SHP77 (cell line): ENCODE results near the gene SLC25A26.

ENCODE experiments used
- DNase-seq, 2 experiments: peaks; one replicate each; lab custom pipeline; 2025; lab: John Stamatoyannopoulos, UW

Gene SLC25A26

GRCh38 chr3:66227051-66227450 is 6.2 kb downstream of the SLC25A26 start:
- DNase-seq = no peak

- DNase-seq = no peak
Observed at GRCh38 chr3:66227915-66228314, 7.1 kb downstream of the SLC25A26 start.

DNA sequence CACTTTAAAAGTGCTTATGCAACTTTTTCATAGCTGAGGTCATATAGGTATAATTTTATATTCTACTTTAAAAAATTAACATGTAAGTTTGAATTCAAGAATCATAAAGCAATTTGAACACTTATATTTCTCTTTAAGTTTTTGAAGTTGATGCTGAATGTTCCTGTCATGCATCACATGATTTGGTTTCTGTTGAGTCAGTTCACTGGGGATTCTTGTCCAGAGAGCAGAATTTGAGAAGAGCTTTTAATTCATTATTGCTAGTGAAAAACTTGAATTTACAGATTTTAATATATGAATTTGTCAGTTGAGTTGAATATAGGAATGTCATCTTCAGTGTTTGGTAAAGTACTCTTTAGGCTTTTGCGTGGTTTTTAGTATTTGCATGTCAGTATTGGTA is 7.9 kb downstream of the SLC25A26 start:
- no peak for DNase-seq

DNA sequence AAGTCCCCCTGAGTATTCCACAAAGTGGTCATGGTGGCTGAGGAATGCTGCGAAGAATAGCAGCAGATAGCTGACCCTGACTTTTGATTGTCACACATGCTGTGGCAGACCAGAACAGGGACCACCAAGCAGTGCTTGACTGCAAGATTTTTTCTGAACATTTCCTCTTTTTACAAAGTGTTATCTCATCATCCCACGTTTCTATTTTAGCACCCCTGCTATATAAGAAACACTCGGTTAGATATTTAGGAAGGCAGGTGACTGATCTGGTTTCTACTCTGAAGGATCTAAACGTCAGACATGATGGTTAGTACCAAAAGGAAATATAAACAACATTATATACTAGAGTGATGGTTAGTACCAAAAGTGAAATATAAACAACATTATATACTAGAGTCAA is 9.1 kb downstream of the SLC25A26 start:
- no peak for DNase-seq

GRCh38 chr3:66233033-66233432 is 12.2 kb downstream of the SLC25A26 start:
- DNase-seq = no peak

DNA sequence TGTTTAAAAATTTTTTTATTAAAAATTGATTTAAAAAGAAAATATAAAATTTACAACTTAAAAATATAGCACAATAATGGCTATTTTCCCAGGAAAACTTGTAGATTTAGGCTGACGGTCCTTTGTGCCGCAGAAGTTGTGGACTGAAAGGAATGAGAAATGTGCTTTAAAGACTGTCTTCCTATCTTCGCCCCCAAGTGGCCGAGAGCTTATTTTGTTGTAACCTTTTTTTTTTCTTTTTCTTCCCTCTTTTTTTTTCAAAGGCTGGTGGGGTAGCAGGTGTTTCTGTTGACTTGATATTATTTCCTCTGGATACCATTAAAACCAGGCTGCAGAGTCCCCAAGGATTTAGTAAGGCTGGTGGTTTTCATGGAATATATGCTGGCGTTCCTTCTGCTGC is 15.5 kb downstream of the SLC25A26 start:
- DNase-seq = no peak

DNA sequence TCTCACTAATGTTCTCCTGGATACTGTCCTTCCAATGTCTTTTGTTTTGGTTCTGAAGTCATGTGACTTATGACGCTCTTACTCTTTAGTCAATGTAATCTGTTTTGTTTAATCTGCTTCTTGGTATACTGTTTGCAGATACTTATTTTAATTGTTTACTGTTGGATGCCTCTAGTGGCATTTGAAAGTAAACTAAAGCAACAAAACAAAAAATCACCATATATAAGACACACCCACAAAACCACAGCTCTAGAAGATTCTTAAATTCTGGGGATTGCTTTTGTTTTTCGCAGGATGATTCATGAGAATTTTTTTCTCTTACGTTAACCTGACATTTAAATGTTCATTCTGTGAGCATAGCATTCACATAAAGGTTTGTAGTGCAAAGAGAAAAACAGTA is 16.8 kb downstream of the SLC25A26 start:
- DNase-seq = no peak

DNA sequence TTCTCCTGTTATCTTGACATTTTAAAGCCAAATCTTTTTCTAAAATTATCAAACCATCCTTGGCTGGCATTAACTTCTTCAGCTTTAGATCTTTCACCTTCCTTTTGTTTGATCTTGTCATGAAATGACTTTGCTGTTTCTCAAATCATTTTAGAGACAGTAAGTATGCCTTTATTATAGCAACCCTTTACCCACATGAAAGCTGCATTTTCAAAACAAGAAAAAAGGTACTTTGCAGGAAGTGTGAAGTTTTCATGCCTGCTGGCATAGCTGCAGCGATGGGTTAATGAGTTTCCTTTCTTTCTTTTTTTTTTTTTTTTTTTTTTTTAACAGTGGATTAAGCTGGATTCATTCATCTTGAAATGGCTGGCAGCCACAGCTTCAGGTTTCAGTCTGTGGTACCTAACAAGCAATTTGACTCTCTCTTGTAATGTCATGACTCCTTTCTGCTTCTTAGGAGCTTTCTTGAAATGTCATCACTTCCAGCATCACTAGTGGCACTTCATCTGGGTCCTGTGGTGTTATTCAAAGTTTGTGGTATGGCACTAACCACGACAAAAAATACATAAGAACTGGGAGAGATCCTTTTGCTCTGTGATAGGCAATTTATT is 18.8 kb downstream of the SLC25A26 start:
- no peak for DNase-seq

- no peak for DNase-seq
Observed at GRCh38 chr3:66241466-66241865, 20.7 kb downstream of the SLC25A26 start.

- DNase-seq = no peak
Observed at GRCh38 chr3:66242788-66243464, 22.1 kb downstream of the SLC25A26 start.

DNA sequence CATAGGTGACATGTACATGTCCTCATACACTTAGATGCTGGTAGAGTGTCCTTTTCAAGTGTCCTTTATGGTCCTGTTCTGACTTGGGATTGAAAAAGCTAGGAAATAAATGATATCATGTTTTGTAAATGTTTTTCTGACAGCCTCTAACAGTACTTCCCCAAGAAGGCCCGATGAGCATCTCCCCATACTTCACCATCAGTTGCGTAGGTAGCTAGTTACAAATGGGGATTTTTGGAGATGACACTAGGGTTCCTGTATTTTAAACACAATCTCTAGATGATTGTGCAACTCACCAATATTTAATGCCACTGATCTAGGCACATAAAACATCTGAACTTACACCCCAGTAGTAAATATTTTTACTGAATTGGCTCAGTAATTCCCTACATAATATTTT is 27.8 kb downstream of the SLC25A26 start:
- DNase-seq = no peak

GRCh38 chr3:66253790-66254620 is 33.2 kb downstream of the SLC25A26 start:
- no peak for DNase-seq

- DNase-seq = no peak
Observed at GRCh38 chr3:66255865-66256264, 35.1 kb downstream of the SLC25A26 start.

DNA sequence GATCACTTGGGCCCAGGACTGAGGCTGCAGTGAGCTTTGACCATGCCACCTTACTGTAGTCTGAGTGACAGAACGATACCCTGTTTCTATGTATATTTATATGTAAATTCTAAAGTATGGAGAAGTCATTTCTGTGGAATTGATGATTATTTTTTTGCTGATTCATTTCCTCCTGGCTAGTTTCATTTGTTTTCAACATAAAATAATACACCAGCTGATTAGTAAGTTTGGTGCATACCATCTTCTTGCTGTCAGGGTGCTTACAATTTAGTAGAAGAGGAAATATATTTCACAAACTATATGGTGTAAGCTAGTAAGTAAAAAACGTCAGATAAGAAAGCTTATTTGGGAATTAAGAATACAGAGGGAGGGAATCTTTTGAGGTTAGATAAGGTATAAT is 36.0 kb downstream of the SLC25A26 start:
- no peak for DNase-seq

- DNase-seq = no peak
Observed at GRCh38 chr3:66259566-66260255, 38.9 kb downstream of the SLC25A26 start.

GRCh38 chr3:66260431-66260830 is 39.6 kb downstream of the SLC25A26 start:
- DNase-seq = no peak

GRCh38 chr3:66261355-66261754 is 40.6 kb downstream of the SLC25A26 start:
- DNase-seq = no peak

GRCh38 chr3:66265649-66266048 is 44.8 kb downstream of the SLC25A26 start:
- no peak for DNase-seq

GRCh38 chr3:66266551-66266950 is 45.8 kb downstream of the SLC25A26 start:
- DNase-seq = no peak

- DNase-seq = no peak
Observed at GRCh38 chr3:66267031-66267430, 46.2 kb downstream of the SLC25A26 start.

- DNase-seq = no peak
Observed at GRCh38 chr3:66267906-66268305, 47.1 kb downstream of the SLC25A26 start.

DNA sequence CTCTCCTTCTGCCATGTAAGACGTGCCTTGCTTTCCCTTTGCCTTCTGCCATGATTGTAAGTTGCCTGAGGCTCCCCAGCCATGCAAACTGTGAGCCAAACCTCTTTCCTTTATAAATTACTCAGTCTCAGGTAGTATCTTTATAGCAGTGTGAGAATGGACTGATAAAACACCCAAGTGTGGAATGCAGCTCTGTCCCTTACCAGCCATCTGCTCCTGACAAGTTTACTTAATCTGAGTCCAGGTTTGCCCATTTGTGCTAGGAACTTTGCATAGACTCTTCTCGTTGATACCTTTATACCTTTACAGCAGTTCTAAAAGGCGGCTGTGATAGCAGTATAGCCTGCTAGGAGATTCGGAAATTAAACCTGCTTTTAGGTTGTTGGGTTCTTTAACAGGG is 48.1 kb downstream of the SLC25A26 start:
- no peak for DNase-seq

DNA sequence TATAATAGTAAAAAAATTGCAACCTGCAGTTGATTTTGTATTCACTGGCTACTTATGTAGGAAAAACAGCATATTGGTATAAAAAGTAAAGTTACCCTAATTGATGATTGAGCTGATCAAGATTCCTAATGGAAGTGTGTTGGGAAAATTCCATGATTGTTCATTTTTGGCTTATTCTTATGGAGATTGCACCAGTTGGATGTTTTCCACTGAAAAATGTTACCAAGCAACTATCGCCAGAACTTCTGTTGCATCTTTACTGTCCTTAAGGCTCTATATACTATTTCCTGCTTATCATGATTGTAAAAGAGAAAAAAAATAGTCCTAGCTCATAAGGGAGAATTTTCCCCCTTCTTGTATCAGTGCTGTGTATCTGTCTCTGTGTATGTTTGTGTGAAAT is 48.6 kb downstream of the SLC25A26 start:
- DNase-seq = no peak
